ENCODE results near the gene TSPEAR. TPM values are rescaled to one million over a fixed set of nuclear protein-coding genes. Genes with fewer than 3 reads are reported as not detected.

Gene TSPEAR
- total and polyA plus RNA-seq, 9 of the 15 experiments (the other 6 are each of a cell fraction or from before 2014, with no cell fraction given) = not detected

- TF ChIP-seq ZBTB40 (IDR thresholded peaks at IDR 0.05) (peak; percentile 86), ZBTB40 (CRISPR knock-in tag; IDR thresholded peaks at IDR 0.05) (no peak), USF1 (CRISPR knock-in tag; IDR thresholded peaks at IDR 0.05) (peak; percentile 67), SMAD4 (CRISPR knock-in tag; conservative IDR thresholded peaks at IDR 0.05) (0 out of 2 replicates have a peak, but pooled peaks have one; percentile 11), ATF7 (IDR thresholded peaks at IDR 0.05) (peak; percentile 35; the same call in 1 of the 2 replicates), IRF1 (CRISPR knock-in tag; IDR thresholded peaks at IDR 0.05; ENCODE audit: borderline replicate concordance) (no peak), C11orf30 (IDR thresholded peaks at IDR 0.05; ENCODE audit: low read depth) (no peak), BHLHE40 (IDR thresholded peaks at IDR 0.05; ENCODE audit: low read length) (peak; percentile 82), MBD2 (IDR thresholded peaks at IDR 0.05; ENCODE audit: borderline replicate concordance, low read depth) (no peak)
Measured at GRCh38 chr21:44568667-44569556, 142.5 kb downstream of the TSPEAR start (continued).
